ENCODE data around the gene EPHB1.

Gene EPHB1

GRCh38 chr3:135071483-135071882 lies 276.4 kb downstream of the EPHB1 start:
- Mint-ChIP-seq H3K36me3 (no peaks in the 10 kb centered on the region), H3K4me3 (no peak overlapping the region), H3K4me1 (peaks cover 3 to 11% of the 10 kb centered on the region in 2 donors), H3K27ac (no peak overlapping the region), H3K9me3 (peaks cover 6 to 7% of the 10 kb centered on the region in 2 donors), H3K27me3 (no peaks in the 10 kb centered on the region)
- ATAC-seq (replicated peaks): peak; percentile 73
- DNase-seq: no peak

DNA sequence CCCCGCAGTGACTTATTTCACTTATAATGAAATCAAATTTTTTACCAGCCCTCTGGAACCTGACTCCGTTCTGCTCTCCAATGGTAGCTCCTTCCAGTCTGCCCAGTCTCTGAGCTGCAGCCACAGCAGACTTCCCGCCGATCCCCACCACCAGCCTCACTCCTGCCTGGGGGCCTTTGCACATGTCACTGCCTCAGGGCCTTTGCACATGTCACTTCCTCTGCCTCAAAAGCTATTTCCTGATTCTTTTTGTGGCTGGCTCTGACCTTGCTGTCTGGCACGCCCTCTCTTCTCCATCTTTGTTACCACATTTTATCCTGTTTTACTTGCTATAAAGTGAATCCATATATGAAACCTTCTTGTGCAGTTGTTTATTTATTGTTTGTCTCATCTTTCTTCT lies 277.4 kb downstream of the EPHB1 start:
- no peaks in the 10 kb centered on the region for H3K36me3 Mint-ChIP-seq
- H3K27me3 Mint-ChIP-seq: no peaks in the 10 kb centered on the region
- DNase-seq: no peak
- H3K4me1 Mint-ChIP-seq: peaks cover 3 to 11% of the 10 kb centered on the region in 2 donors
- H3K9me3 Mint-ChIP-seq: peaks cover 3 to 5% of the 10 kb centered on the region in 2 donors
- no peak overlapping the region for H3K4me3 Mint-ChIP-seq
- ATAC-seq (replicated peaks): no peak
- H3K27ac Mint-ChIP-seq: no peak overlapping the region

- H3K36me3 Mint-ChIP-seq: no peaks in the 10 kb centered on the region
- DNase-seq: no peak
- no peak overlapping the region for H3K27ac Mint-ChIP-seq
- H3K4me1 Mint-ChIP-seq: peaks cover 3 to 11% of the 10 kb centered on the region in 2 donors
- no peak overlapping the region for H3K4me3 Mint-ChIP-seq
- H3K9me3 Mint-ChIP-seq: peaks cover 0 to 5% of the 10 kb centered on the region in 2 donors
- no peaks in the 10 kb centered on the region for H3K27me3 Mint-ChIP-seq
- no peak for ATAC-seq (replicated peaks)
These were observed 280.1 kb downstream of the EPHB1 start for GRCh38 chr3:135075157-135075556.

- DNase-seq (no peak), ATAC-seq (replicated peaks) (no peak)
- H3K36me3 Mint-ChIP-seq: no peaks in the 10 kb centered on the region
- H3K4me1 Mint-ChIP-seq: peaks cover 2 to 7% of the 10 kb centered on the region in 2 donors
- H3K27ac Mint-ChIP-seq: no peak overlapping the region
- H3K27me3 Mint-ChIP-seq: no peaks in the 10 kb centered on the region
- no peak overlapping the region for H3K4me3 Mint-ChIP-seq
- H3K9me3 Mint-ChIP-seq: peaks cover 0 to 5% of the 10 kb centered on the region in 2 donors
These were observed 281.3 kb downstream of the EPHB1 start for GRCh38 chr3:135076341-135076740.

DNA sequence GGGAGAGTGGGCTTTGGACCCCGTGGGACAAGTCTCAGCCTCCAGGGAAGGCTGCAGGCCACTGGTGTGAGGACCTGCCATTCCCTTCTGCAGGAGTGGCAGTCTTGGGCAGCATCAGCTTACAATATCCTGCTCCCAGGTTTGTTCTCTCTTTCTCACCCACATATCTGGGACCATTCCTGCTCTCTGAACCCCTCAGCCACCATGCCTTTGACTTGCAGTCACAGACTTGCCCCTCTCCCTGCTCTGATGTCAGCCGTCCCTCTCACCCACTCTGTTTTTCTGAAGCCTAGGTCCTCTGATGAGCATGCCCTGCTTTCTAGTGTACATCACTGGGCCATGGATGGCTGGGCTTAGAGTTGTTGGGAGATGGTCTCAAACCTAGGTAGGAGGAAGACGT lies 282.1 kb downstream of the EPHB1 start:
- DNase-seq (no peak), ATAC-seq (replicated peaks) (no peak)
- Mint-ChIP-seq H3K9me3 (peaks cover 0 to 2% of the 10 kb centered on the region in 2 donors), H3K4me3 (no peak overlapping the region), H3K4me1 (no peaks in the 10 kb centered on the region), H3K27ac (no peak overlapping the region), H3K27me3 (peaks cover 0 to 4% of the 10 kb centered on the region in 2 donors), H3K36me3 (no peaks in the 10 kb centered on the region)

DNA sequence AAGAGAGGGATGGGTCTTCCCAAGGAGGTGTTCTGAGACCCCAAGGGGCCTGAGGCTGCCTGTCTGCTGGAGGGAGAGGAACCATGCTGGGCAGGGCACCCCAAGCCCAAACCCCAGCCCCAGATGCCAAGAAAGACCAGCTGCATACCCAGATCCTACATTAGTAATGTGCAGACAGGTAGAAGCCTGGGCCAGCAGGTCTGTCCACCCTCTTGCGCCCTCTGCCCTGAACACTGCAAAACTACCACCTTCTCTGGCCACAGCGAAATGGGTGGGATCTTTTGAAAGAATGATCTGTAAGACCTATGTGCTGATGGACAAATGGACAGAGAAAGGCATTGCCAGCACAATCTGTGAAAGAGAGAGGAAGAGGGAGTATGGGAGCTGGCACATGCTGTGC lies 283.2 kb downstream of the EPHB1 start:
- H3K27ac Mint-ChIP-seq: no peak overlapping the region
- H3K4me3 Mint-ChIP-seq: no peak overlapping the region
- no peaks in the 10 kb centered on the region for H3K36me3 Mint-ChIP-seq
- ATAC-seq (replicated peaks): no peak
- no peak for DNase-seq
- peaks cover 0 to 10% of the 10 kb centered on the region in 2 donors for H3K27me3 Mint-ChIP-seq
- H3K9me3 Mint-ChIP-seq: peaks cover 0 to 2% of the 10 kb centered on the region in 2 donors
- H3K4me1 Mint-ChIP-seq: no peaks in the 10 kb centered on the region

DNA sequence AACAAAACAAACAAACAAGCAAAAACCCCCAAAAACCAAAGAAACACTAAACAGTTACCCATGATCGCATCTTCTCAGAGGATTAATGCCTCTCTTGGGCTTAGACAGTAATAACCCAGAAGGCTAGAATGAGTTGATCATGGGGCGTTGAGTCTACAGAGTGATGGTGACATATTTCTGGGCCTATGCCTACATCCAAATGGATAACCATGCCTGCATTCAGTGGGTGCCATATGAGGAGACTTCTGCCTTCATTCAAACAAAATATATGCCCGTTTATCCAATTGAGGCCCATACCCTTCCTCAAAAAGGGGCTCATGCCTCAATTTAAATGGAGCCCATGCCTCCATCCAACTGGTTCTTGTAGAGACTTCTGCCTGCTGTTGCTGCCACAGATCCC lies 284.0 kb downstream of the EPHB1 start:
- H3K36me3 Mint-ChIP-seq: no peaks in the 10 kb centered on the region
- no peaks in the 10 kb centered on the region for H3K4me1 Mint-ChIP-seq
- H3K27ac Mint-ChIP-seq: no peak overlapping the region
- no peaks in the 10 kb centered on the region for H3K9me3 Mint-ChIP-seq
- DNase-seq (no peak), ATAC-seq (replicated peaks) (no peak)
- H3K27me3 Mint-ChIP-seq: peaks cover 0 to 10% of the 10 kb centered on the region in 2 donors
- H3K4me3 Mint-ChIP-seq: no peak overlapping the region

DNA sequence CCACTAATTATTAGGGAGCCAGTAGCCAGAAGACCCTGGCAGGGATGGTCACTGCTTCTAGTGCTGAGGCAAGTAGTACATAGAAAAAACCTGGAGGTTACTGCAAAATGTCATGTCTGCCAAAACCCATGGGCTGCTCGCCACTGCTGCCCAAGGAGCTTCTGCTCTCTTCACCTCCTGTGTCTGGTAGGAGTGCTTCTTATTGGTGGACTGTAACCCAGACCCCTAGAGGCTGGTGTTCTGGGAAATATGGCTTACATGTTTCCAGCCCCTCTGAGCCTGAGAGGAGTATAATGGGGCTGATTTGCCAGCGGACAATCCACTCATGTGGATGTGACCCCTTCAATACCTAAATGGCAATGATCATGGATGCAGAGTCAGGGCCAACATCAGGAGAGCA lies 286.4 kb downstream of the EPHB1 start:
- H3K27me3 Mint-ChIP-seq: peaks cover 0 to 10% of the 10 kb centered on the region in 2 donors
- no peak overlapping the region for H3K27ac Mint-ChIP-seq
- no peaks in the 10 kb centered on the region for H3K36me3 Mint-ChIP-seq
- ATAC-seq (replicated peaks) (no peak), DNase-seq (no peak)
- H3K4me3 Mint-ChIP-seq: no peak overlapping the region
- H3K4me1 Mint-ChIP-seq: no peaks in the 10 kb centered on the region
- no peaks in the 10 kb centered on the region for H3K9me3 Mint-ChIP-seq

- Mint-ChIP-seq H3K4me3 (no peak overlapping the region), H3K9me3 (no peaks in the 10 kb centered on the region), H3K36me3 (no peaks in the 10 kb centered on the region), H3K27ac (no peak overlapping the region), H3K27me3 (peaks cover 0 to 10% of the 10 kb centered on the region in 2 donors), H3K4me1 (no peaks in the 10 kb centered on the region)
- no peak for ATAC-seq (replicated peaks)
- DNase-seq: no peak
These were observed 286.9 kb downstream of the EPHB1 start for GRCh38 chr3:135081856-135082434.

GRCh38 chr3:135082706-135083105 lies 287.6 kb downstream of the EPHB1 start:
- Mint-ChIP-seq H3K4me1 (no peaks in the 10 kb centered on the region), H3K4me3 (no peak overlapping the region), H3K9me3 (no peaks in the 10 kb centered on the region), H3K27ac (no peak overlapping the region), H3K27me3 (peaks cover 0 to 10% of the 10 kb centered on the region in 2 donors), H3K36me3 (no peaks in the 10 kb centered on the region)
- no peak for ATAC-seq (replicated peaks)
- no peak for DNase-seq

DNA sequence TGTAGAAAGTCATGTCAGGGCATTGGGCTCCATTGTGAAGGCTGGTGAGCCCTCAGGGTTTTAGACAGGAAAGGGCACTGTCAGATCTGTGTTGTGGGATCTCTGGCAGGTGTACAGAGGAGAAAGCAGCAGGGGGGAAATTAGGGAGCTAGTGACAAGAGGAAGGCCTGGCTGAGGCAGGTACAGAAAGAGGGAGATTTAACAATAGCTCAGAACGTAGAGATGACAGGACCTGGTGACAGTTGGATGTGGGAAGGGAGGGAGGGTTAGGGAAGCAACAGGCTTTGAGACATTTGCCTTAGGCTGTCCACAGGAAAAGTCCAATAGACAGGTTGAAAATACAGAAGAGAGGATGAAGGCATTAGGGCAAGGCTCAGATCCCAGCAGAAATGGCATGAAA lies 288.1 kb downstream of the EPHB1 start:
- ATAC-seq (replicated peaks) (no peak), DNase-seq (no peak)
- peaks cover 0 to 10% of the 10 kb centered on the region in 2 donors for H3K27me3 Mint-ChIP-seq
- no peaks in the 10 kb centered on the region for H3K36me3 Mint-ChIP-seq
- no peak overlapping the region for H3K27ac Mint-ChIP-seq
- no peaks in the 10 kb centered on the region for H3K9me3 Mint-ChIP-seq
- H3K4me3 Mint-ChIP-seq: no peak overlapping the region
- no peaks in the 10 kb centered on the region for H3K4me1 Mint-ChIP-seq

DNA sequence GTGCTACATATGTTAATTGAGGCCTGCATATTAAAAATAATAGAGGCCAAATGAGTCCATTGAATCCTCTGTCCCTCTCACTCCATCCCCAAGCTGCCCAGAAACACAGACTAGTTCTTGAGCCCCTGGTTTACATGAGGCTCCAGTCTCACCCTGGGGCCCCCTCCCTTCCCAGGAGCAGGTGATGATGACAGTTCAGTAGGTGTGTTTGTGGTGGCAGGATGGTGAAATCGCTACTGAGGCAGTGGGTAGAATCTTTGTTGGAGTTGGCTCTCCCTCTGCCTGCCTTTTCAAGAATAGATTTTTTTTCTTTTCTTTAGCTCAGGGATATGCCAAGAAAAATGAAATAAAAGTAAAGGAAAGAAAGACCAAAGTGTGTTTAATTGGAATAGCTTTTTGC lies 288.7 kb downstream of the EPHB1 start:
- no peak for ATAC-seq (replicated peaks)

GRCh38 chr3:135084405-135084804 lies 289.3 kb downstream of the EPHB1 start:
- H3K27me3 Mint-ChIP-seq: peaks cover 0 to 10% of the 10 kb centered on the region in 2 donors
- no peaks in the 10 kb centered on the region for H3K4me1 Mint-ChIP-seq
- H3K36me3 Mint-ChIP-seq: no peaks in the 10 kb centered on the region
- no peak for ATAC-seq (replicated peaks)
- DNase-seq: no peak
- no peaks in the 10 kb centered on the region for H3K9me3 Mint-ChIP-seq
- no peak overlapping the region for H3K27ac Mint-ChIP-seq
- no peak overlapping the region for H3K4me3 Mint-ChIP-seq

More for the DNA sequence above, 288.7 kb downstream of the EPHB1 start:
- Mint-ChIP-seq H3K27ac (no peak overlapping the region), H3K4me1 (no peaks in the 10 kb centered on the region), H3K27me3 (peaks cover 0 to 10% of the 10 kb centered on the region in 2 donors), H3K36me3 (no peaks in the 10 kb centered on the region), H3K9me3 (no peaks in the 10 kb centered on the region), H3K4me3 (no peak overlapping the region)
- DNase-seq: no peak

DNA sequence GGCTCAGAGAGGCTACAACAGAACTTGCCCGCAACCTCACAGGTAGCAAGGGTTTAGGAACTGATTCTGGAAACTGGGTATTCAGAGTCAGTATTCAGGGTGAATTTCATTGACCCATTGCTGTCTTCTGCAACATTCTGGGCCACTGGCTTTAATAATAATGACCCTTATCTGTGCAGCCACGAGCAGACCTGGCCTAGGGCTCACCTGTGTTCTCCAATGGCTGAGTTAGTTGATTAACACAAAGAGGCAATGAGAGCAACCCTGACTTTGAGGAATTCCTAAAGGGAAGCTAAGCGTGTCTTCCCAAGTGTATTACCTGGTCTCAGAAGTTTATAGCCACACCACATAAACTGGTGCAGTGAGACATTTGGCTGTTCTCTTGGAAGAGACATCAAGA lies 289.9 kb downstream of the EPHB1 start:
- Mint-ChIP-seq H3K9me3 (no peaks in the 10 kb centered on the region), H3K4me3 (no peak overlapping the region), H3K27ac (no peak overlapping the region), H3K36me3 (no peaks in the 10 kb centered on the region), H3K4me1 (no peaks in the 10 kb centered on the region), H3K27me3 (peaks cover 0 to 10% of the 10 kb centered on the region in 2 donors)
- DNase-seq (no peak), ATAC-seq (replicated peaks) (no peak)

DNA sequence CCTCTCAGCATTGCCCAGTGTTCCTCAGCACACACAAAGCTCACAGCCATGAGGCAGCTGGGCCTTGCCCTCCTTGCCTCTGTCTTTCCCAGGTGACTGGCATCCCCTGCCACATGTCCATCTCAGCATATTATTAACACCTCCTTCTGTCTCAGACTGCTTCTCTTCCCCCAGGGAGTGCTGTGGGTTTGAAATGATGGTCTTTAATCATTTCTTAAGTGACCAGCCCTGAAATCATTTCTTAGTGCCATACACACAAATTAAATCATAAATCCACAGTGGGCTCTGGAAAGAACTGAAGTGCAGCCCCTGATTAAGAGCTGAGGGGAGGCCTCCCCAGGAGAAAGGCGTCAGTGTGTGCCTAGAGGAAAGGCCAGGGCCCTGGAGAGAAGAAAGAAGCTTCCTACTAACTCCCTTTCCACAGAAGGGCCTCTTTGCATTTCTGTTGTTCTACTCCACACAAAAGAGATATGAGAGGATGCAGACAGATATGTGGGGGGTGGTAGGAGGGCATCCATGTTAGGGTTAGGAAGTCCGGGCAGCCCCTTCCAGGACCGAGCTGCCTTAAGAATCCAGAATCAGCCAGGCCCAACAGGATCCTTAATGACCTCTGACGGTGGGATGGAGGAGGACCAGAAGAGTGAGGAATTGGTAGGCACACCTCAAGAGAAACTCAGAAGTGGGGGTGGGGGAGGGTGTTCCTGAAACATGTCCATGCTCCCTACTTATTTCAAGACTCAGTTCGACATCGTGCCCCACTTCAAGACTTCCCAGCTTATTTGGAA lies 290.8 kb downstream of the EPHB1 start:
- Mint-ChIP-seq H3K27ac (no peak overlapping the region), H3K9me3 (no peaks in the 10 kb centered on the region), H3K4me1 (no peaks in the 10 kb centered on the region), H3K4me3 (no peak overlapping the region), H3K27me3 (peaks cover 0 to 10% of the 10 kb centered on the region in 2 donors), H3K36me3 (no peaks in the 10 kb centered on the region)
- no peak for ATAC-seq (replicated peaks)
- no peak for DNase-seq
